ENCODE results near the gene STK40. TPM values are rescaled to one million over a fixed set of nuclear protein-coding genes. Genes with fewer than 3 reads are reported as not detected.

Gene STK40
- total and polyA plus RNA-seq, 9 of the 15 experiments (the other 6 are each of a cell fraction or from before 2014, with no cell fraction given), result 0.69 to 94.3 (median 39.1) TPM

DNA sequence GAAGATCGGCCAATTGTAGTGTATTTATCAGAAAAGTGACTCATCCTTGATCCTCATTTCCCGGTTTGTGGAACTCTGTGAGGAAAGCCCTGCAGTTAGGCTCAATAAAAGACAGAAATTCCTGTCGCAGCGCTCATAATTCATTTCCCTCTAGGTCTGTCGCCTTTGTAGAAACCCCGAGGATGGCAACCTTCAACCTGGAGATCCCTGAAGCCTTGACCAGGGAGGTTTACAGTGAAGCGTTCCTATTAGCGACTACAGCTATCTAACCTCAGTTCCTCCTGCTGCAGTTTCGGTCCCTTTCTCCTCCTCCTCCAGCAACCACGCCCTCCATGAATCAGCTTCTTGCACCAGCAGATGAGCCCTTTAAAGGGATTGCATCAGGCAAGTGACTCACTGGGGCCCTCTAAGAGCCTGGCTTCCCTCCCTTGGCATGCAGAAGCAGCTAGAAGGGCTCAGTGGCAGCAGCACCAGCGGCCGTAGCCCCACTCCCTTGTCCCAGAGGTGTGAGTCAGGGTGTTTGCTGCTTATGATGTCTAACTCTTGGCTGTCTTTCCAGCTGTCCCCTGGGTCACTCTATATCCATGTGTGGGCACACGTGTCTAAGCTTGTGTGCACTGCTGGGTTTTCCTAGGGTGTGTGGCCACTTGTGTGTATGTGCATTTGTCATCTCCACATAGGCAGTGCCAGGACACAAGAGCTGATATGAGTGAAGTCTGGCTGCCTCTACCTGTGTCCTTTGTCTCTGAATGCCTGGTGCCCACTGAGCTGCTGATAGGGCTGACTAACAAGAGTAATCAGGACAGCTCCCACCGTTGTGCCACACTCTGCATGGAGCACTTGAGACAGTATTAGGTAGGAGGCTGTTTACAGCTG lies 779 bp upstream of the STK40 start (continued):
- TF ChIP-seq, protein P1, sequence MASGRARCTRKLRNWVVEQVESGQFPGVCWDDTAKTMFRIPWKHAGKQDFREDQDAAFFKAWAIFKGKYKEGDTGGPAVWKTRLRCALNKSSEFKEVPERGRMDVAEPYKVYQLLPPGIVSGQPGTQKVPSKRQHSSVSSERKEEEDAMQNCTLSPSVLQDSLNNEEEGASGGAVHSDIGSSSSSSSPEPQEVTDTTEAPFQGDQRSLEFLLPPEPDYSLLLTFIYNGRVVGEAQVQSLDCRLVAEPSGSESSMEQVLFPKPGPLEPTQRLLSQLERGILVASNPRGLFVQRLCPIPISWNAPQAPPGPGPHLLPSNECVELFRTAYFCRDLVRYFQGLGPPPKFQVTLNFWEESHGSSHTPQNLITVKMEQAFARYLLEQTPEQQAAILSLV (tag; IDR thresholded peaks at IDR 0.05), result peak; percentile 92
- no peak for TF ChIP-seq ZNF140 (CRISPR knock-in tag; IDR thresholded peaks at IDR 0.05)
- peak; percentile 88 for TF ChIP-seq TAF1 (IDR thresholded peaks at IDR 0.05; ENCODE audit: control insufficient read depth, extremely low read depth, insufficient read depth, low read length, severe bottlenecking)
- TF ChIP-seq, protein P2, sequence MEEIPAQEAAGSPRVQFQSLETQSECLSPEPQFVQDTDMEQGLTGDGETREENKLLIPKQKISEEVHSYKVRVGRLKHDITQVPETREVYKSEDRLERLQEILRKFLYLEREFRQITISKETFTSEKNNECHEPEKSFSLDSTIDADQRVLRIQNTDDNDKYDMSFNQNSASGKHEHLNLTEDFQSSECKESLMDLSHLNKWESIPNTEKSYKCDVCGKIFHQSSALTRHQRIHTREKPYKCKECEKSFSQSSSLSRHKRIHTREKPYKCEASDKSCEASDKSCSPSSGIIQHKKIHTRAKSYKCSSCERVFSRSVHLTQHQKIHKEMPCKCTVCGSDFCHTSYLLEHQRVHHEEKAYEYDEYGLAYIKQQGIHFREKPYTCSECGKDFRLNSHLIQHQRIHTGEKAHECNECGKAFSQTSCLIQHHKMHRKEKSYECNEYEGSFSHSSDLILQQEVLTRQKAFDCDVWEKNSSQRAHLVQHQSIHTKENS (CRISPR knock-in tag; IDR thresholded peaks at IDR 0.05), result no peak
- TF ChIP-seq ZKSCAN8 (CRISPR knock-in tag; IDR thresholded peaks at IDR 0.05), result peak; percentile 81
- TF ChIP-seq POLR2AphosphoS2 (IDR thresholded peaks at IDR 0.05; ENCODE audit: low read length), result peak; percentile 91; the same call in 1 of the 2 replicates
- no peak for TF ChIP-seq KAT2B (IDR thresholded peaks at IDR 0.05; ENCODE audit: low read depth, low read length)
- TF ChIP-seq HNRNPL (IDR thresholded peaks at IDR 0.05; ENCODE audit: low read depth, low read length), result peak; percentile 81
- TF ChIP-seq MAFK (IDR thresholded peaks at IDR 0.05; ENCODE audit: low read length), result peak; percentile 87
- TF ChIP-seq ZNF445 (CRISPR knock-in tag; IDR thresholded peaks at IDR 0.05; ENCODE audit: low read depth), result no peak; the same call in 1 of the 2 replicates
- TF ChIP-seq SRSF3 (IDR thresholded peaks at IDR 0.05; ENCODE audit: insufficient read depth, low read length), result peak; percentile 82; the same call in 1 of the 2 replicates
- TF ChIP-seq ZNF431 (CRISPR knock-in tag; IDR thresholded peaks at IDR 0.05), result no peak; the same call in 1 of the 2 replicates
- TF ChIP-seq ZBTB8A (IDR thresholded peaks at IDR 0.05; ENCODE audit: partially characterized antibody), result no peak
- no peak; the same call in 1 of the 2 replicates for TF ChIP-seq RAD51 (IDR thresholded peaks at IDR 0.05; ENCODE audit: borderline replicate concordance, low read depth)
- no peak for TF ChIP-seq XRCC3 (IDR thresholded peaks at IDR 0.05)
- TF ChIP-seq, protein P3, sequence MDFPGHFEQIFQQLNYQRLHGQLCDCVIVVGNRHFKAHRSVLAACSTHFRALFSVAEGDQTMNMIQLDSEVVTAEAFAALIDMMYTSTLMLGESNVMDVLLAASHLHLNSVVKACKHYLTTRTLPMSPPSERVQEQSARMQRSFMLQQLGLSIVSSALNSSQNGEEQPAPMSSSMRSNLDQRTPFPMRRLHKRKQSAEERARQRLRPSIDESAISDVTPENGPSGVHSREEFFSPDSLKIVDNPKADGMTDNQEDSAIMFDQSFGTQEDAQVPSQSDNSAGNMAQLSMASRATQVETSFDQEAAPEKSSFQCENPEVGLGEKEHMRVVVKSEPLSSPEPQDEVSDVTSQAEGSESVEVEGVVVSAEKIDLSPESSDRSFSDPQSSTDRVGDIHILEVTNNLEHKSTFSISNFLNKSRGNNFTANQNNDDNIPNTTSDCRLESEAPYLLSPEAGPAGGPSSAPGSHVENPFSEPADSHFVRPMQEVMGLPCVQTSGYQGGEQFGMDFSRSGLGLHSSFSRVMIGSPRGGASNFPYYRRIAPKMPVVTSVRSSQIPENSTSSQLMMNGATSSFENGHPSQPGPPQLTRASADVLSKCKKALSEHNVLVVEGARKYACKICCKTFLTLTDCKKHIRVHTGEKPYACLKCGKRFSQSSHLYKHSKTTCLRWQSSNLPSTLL (IDR thresholded peaks at IDR 0.05), result no peak
- TF ChIP-seq FOXK1 (CRISPR knock-in tag; IDR thresholded peaks at IDR 0.05; ENCODE audit: borderline replicate concordance), result peak; percentile 49
- TF ChIP-seq, protein P4, sequence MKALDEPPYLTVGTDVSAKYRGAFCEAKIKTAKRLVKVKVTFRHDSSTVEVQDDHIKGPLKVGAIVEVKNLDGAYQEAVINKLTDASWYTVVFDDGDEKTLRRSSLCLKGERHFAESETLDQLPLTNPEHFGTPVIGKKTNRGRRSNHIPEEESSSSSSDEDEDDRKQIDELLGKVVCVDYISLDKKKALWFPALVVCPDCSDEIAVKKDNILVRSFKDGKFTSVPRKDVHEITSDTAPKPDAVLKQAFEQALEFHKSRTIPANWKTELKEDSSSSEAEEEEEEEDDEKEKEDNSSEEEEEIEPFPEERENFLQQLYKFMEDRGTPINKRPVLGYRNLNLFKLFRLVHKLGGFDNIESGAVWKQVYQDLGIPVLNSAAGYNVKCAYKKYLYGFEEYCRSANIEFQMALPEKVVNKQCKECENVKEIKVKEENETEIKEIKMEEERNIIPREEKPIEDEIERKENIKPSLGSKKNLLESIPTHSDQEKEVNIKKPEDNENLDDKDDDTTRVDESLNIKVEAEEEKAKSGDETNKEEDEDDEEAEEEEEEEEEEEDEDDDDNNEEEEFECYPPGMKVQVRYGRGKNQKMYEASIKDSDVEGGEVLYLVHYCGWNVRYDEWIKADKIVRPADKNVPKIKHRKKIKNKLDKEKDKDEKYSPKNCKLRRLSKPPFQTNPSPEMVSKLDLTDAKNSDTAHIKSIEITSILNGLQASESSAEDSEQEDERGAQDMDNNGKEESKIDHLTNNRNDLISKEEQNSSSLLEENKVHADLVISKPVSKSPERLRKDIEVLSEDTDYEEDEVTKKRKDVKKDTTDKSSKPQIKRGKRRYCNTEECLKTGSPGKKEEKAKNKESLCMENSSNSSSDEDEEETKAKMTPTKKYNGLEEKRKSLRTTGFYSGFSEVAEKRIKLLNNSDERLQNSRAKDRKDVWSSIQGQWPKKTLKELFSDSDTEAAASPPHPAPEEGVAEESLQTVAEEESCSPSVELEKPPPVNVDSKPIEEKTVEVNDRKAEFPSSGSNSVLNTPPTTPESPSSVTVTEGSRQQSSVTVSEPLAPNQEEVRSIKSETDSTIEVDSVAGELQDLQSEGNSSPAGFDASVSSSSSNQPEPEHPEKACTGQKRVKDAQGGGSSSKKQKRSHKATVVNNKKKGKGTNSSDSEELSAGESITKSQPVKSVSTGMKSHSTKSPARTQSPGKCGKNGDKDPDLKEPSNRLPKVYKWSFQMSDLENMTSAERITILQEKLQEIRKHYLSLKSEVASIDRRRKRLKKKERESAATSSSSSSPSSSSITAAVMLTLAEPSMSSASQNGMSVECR (CRISPR knock-in tag; IDR thresholded peaks at IDR 0.05), result peak; percentile 76
